GM23338 (cell line): Measurements from ENCODE around the gene KLRG1. TPM values are rescaled to one million over a fixed set of nuclear protein-coding genes. Genes with fewer than 3 reads are reported as not detected.

Experiments
- ATAC-seq: fragments of 200-7000 bp; cut with Tn5 transposase; 3 replicates; pipeline ENCODE4 v1.9.1; 2020
- DNase-seq: peaks from one replicate; pipeline ENCODE4 v3.0.0-alpha.2; 2015; ENCODE audit warnings: low spot score
- H2AFZ ChIP-seq: fragments of 200-600 bp; sonication (generic); 2 replicates; pipeline ENCODE4 v1.8.0; 2016; ENCODE audit warnings: antibody characterized with exemption, mild to moderate bottlenecking, moderate library complexity
- H3F3A ChIP-seq: fragments of 200-600 bp; sonication (generic); replicated peaks from 2 replicates; pipeline ENCODE4 v1.8.0; 2017; ENCODE audit warnings: antibody characterized with exemption, mixed run types, low read depth
- H3K27ac ChIP-seq: fragments of 200-600 bp; sonication (generic); 2 replicates; pipeline ENCODE4 v1.6.1; 2016; ENCODE audit warnings: low read depth
- H3K27me3 ChIP-seq: fragments of 200-600 bp; sonication (generic); 2 replicates; pipeline ENCODE4 v1.8.0; 2016; ENCODE audit warnings: mild to moderate bottlenecking, mixed run types, moderate library complexity; ENCODE audit not compliant: insufficient read depth
- H3K36me3 ChIP-seq: fragments of 200-600 bp; sonication (generic); 2 replicates; pipeline ENCODE4 v1.8.0; 2016; ENCODE audit warnings: mild to moderate bottlenecking; ENCODE audit not compliant: insufficient read depth
- H3K4me1 ChIP-seq: fragments of 200-600 bp; sonication (generic); 2 replicates; pipeline ENCODE4 v1.8.0; 2016; ENCODE audit warnings: mild to moderate bottlenecking, moderate library complexity; ENCODE audit not compliant: insufficient read depth
- H3K4me2 ChIP-seq: fragments of 200-600 bp; sonication (generic); 2 replicates; pipeline ENCODE4 v1.7.1; 2017; ENCODE audit warnings: mixed run types
- H3K4me3 ChIP-seq: fragments of 200-600 bp; sonication (generic); 2 replicates; pipeline ENCODE4 v1.6.1; 2016; ENCODE audit warnings: mixed run types
- H3K79me2 ChIP-seq: fragments of 200-600 bp; sonication (generic); replicated peaks from 2 replicates; pipeline ENCODE4 v1.8.0; 2017; ENCODE audit warnings: mild to moderate bottlenecking; ENCODE audit not compliant: insufficient read depth
- H3K9me2 ChIP-seq: fragments of 200-600 bp; sonication (generic); 2 replicates; pipeline ENCODE4 v1.8.0; 2017; ENCODE audit not compliant: insufficient read depth
- H4K20me1 ChIP-seq: fragments of 200-600 bp; sonication (generic); replicated peaks from 2 replicates; pipeline ENCODE4 v1.8.0; 2017; ENCODE audit warnings: mild to moderate bottlenecking; ENCODE audit not compliant: insufficient read depth
- H3K27ac Mint-ChIP-seq: 2 replicates; pipeline ENCODE4 v1.8.0; 2020; ENCODE audit warnings: inconsistent platforms, mild to moderate bottlenecking, moderate library complexity, mixed read lengths
- H3K27me3 Mint-ChIP-seq: 3 replicates; pipeline ENCODE4 v1.8.0; 2022; ENCODE audit warnings: low read depth, mild to moderate bottlenecking, moderate library complexity, mixed read lengths, inconsistent platforms; ENCODE audit not compliant: insufficient read depth, poor library complexity
- H3K36me3 Mint-ChIP-seq: 3 replicates; pipeline ENCODE4 v1.8.0; 2021; ENCODE audit warnings: low read depth, mild to moderate bottlenecking, inconsistent platforms, moderate library complexity, mixed read lengths
- H3K4me1 Mint-ChIP-seq: 3 replicates; pipeline ENCODE4 v1.8.0; 2020; ENCODE audit warnings: mild to moderate bottlenecking, inconsistent platforms, mixed read lengths
- H3K4me3 Mint-ChIP-seq: 3 replicates; pipeline ENCODE4 v1.8.0; 2021; ENCODE audit warnings: moderate library complexity, mild to moderate bottlenecking, inconsistent platforms, mixed read lengths
- H3K9me3 Mint-ChIP-seq: 3 replicates; pipeline ENCODE4 v1.8.0; 2020; ENCODE audit warnings: moderate library complexity, mild to moderate bottlenecking, inconsistent platforms, mixed read lengths
- CREB1 ChIP-seq: fragments of 250-450 bp; sonication (Bioruptor Pico); IDR thresholded peaks from 2 replicates; pipeline ENCODE4 v1.5.0; 2020; ENCODE audit warnings: low read depth, mild to moderate bottlenecking, moderate library complexity
- EZH2 ChIP-seq: fragments of 200-600 bp; sonication (generic); IDR thresholded peaks from one replicate; pipeline ENCODE4 v1.8.0; 2017; ENCODE audit warnings: antibody characterized with exemption, mild to moderate bottlenecking, low read depth; ENCODE audit not compliant: unreplicated experiment
- EZH2phosphoT487 ChIP-seq: fragments of 200-600 bp; sonication (generic); IDR thresholded peaks from one replicate; pipeline ENCODE4 v1.8.1; 2018; ENCODE audit warnings: antibody characterized with exemption; ENCODE audit not compliant: unreplicated experiment
- JUNB ChIP-seq: IDR thresholded peaks from one replicate; pipeline ENCODE4 v1.6.1; 2016; ENCODE audit warnings: antibody characterized with exemption; ENCODE audit not compliant: unreplicated experiment
- NANOG ChIP-seq: IDR thresholded peaks from 2 replicates; pipeline ENCODE4 v1.6.1; 2016; ENCODE audit warnings: antibody characterized with exemption, borderline replicate concordance
- POLR2AphosphoS5 ChIP-seq: IDR thresholded peaks from 2 replicates; pipeline ENCODE4 v1.6.1; 2016; ENCODE audit warnings: antibody characterized with exemption, low read depth
- STAT1 ChIP-seq: IDR thresholded peaks from one replicate; pipeline ENCODE4 v1.6.1; 2016; ENCODE audit warnings: antibody characterized with exemption; ENCODE audit not compliant: unreplicated experiment
- ZNF114 ChIP-seq: fragments of 250-450 bp; sonication (Bioruptor Pico); IDR thresholded peaks from 2 replicates; pipeline ENCODE4 v1.5.0; 2020; ENCODE audit warnings: mild to moderate bottlenecking, moderate library complexity
- ZNF331 ChIP-seq: fragments of 250-450 bp; sonication (Bioruptor Pico); IDR thresholded peaks from 2 replicates; pipeline ENCODE4 v1.5.0; 2020; ENCODE audit warnings: low read depth, mild to moderate bottlenecking, moderate library complexity
- polyA plus RNA-seq: library from polyadenylated mRNA; unstranded; fragments of >200 nt; fragmentation: Nextera tagmentation; extraction: Ambion mirVana; gene quantifications from 2 replicates; pipeline ENCODE4 v1.2.1, GENCODE V29; 2016
- total RNA-seq: library from RNA; depleted of rRNA; stranded (reverse); fragments of >200 nt; shearing (Covaris generic); gene quantifications from 2 replicates; pipeline ENCODE4 v1.2.3, GENCODE V29; 2014
- TF ChIP-seq, protein P1 (sequence below): fragments of 250-450 bp; sonication (Bioruptor Pico); IDR thresholded peaks from 2 replicates; pipeline ENCODE4 v1.5.0; 2020; ENCODE audit warnings: mild to moderate bottlenecking, moderate library complexity
- TF ChIP-seq, protein P2 (sequence below): IDR thresholded peaks from one replicate; pipeline ENCODE4 v1.6.1; 2018; ENCODE audit warnings: antibody characterized with exemption; ENCODE audit not compliant: unreplicated experiment
- TF ChIP-seq, protein P3 (sequence below), 2 experiments: fragments of 200-600 bp in 1 of 2; sonication (generic) in 1 of 2; conservative IDR thresholded peaks; 2 replicates each; pipeline versions ENCODE4 v1.5.1 to v1.6.1; 2016 to 2017; ENCODE audit warnings: antibody characterized with exemption in 2 of 2, low read depth in 2 of 2, mild to moderate bottlenecking in 2 of 2, moderate library complexity in 1 of 2
- TF ChIP-seq, protein P4 (sequence below): IDR thresholded peaks from 2 replicates; pipeline ENCODE4 v1.6.1; 2016; ENCODE audit warnings: antibody characterized with exemption

Gene KLRG1
- total and polyA plus RNA-seq, 2 experiments from 2014 or later, result 5.1 to 7.9 TPM

DNA sequence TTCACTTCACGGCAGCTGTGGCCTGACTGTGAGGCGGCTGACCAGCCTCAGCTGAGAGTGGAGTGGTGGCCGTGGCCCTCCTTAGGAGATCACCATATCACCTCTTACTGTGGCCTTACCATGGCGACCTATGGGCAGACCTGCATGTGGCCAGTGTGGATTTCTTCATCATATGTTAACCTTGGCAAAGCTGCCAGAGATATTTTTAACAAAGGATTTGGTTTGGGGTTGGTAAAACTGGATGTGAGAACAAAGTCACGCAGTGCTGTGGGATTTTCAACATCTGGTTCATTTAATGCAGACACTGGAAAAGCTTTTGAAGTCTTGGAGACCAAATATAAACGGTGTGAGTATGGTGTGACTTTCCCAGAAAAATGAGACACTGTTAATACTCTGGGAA is 46.9 kb downstream of the KLRG1 start:
- DNase-seq (no peak), ATAC-seq (no peak)
- H3K9me3 Mint-ChIP-seq, result peaks cover 3% of the 10 kb centered on the region; the same call in 1 of the 3 replicates

More for the DNA sequence above, 46.9 kb downstream of the KLRG1 start:
- Histone ChIP-seq H3F3A (no peaks in the 10 kb centered on the region), H3K4me2 (no peak overlapping the region), H3K79me2 (no peaks in the 10 kb centered on the region), H3K4me1 (no peaks in the 10 kb centered on the region), H3K4me3 (no peak overlapping the region), H3K36me3 (no peaks in the 10 kb centered on the region), H3K27ac (no peak overlapping the region), H3K9me2 (no peaks in the 10 kb centered on the region; the same call in 1 of the 2 replicates), H3K27me3 (no peaks in the 10 kb centered on the region), H2AFZ (no peak overlapping the region), H4K20me1 (no peaks in the 10 kb centered on the region)
- no peaks in the 10 kb centered on the region; the same call in 1 of the 3 replicates for H3K36me3 Mint-ChIP-seq
- no peak overlapping the region for H3K4me3 Mint-ChIP-seq
- TF ChIP-seq EZH2 (no peak), ZNF331 (no peak), JUNB (no peak), CREB1 (CRISPR knock-in tag) (no peak), EZH2phosphoT487 (no peak), NANOG (no peak), POLR2AphosphoS5 (no peak), STAT1 (no peak), ZNF114 (CRISPR knock-in tag) (no peak)
- TF ChIP-seq, protein P1, sequence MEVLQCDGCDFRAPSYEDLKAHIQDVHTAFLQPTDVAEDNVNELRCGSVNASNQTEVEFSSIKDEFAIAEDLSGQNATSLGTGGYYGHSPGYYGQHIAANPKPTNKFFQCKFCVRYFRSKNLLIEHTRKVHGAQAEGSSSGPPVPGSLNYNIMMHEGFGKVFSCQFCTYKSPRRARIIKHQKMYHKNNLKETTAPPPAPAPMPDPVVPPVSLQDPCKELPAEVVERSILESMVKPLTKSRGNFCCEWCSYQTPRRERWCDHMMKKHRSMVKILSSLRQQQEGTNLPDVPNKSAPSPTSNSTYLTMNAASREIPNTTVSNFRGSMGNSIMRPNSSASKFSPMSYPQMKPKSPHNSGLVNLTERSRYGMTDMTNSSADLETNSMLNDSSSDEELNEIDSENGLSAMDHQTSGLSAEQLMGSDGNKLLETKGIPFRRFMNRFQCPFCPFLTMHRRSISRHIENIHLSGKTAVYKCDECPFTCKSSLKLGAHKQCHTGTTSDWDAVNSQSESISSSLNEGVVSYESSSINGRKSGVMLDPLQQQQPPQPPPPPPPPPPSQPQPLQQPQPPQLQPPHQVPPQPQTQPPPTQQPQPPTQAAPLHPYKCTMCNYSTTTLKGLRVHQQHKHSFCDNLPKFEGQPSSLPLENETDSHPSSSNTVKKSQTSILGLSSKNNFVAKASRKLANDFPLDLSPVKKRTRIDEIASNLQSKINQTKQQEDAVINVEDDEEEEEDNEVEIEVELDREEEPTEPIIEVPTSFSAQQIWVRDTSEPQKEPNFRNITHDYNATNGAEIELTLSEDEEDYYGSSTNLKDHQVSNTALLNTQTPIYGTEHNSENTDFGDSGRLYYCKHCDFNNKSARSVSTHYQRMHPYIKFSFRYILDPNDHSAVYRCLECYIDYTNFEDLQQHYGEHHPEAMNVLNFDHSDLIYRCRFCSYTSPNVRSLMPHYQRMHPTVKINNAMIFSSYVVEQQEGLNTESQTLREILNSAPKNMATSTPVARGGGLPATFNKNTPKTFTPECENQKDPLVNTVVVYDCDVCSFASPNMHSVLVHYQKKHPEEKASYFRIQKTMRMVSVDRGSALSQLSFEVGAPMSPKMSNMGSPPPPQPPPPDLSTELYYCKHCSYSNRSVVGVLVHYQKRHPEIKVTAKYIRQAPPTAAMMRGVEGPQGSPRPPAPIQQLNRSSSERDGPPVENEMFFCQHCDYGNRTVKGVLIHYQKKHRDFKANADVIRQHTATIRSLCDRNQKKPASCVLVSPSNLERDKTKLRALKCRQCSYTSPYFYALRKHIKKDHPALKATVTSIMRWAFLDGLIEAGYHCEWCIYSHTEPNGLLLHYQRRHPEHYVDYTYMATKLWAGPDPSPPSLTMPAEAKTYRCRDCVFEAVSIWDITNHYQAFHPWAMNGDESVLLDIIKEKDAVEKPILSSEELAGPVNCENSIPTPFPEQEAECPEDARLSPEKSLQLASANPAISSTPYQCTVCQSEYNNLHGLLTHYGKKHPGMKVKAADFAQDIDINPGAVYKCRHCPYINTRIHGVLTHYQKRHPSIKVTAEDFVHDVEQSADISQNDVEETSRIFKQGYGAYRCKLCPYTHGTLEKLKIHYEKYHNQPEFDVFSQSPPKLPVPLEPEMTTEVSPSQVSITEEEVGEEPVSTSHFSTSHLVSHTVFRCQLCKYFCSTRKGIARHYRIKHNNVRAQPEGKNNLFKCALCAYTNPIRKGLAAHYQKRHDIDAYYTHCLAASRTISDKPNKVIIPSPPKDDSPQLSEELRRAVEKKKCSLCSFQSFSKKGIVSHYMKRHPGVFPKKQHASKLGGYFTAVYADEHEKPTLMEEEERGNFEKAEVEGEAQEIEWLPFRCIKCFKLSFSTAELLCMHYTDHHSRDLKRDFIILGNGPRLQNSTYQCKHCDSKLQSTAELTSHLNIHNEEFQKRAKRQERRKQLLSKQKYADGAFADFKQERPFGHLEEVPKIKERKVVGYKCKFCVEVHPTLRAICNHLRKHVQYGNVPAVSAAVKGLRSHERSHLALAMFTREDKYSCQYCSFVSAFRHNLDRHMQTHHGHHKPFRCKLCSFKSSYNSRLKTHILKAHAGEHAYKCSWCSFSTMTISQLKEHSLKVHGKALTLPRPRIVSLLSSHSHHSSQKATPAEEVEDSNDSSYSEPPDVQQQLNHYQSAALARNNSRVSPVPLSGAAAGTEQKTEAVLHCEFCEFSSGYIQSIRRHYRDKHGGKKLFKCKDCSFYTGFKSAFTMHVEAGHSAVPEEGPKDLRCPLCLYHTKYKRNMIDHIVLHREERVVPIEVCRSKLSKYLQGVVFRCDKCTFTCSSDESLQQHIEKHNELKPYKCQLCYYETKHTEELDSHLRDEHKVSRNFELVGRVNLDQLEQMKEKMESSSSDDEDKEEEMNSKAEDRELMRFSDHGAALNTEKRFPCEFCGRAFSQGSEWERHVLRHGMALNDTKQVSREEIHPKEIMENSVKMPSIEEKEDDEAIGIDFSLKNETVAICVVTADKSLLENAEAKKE, result no peak
- TF ChIP-seq, protein P2, sequence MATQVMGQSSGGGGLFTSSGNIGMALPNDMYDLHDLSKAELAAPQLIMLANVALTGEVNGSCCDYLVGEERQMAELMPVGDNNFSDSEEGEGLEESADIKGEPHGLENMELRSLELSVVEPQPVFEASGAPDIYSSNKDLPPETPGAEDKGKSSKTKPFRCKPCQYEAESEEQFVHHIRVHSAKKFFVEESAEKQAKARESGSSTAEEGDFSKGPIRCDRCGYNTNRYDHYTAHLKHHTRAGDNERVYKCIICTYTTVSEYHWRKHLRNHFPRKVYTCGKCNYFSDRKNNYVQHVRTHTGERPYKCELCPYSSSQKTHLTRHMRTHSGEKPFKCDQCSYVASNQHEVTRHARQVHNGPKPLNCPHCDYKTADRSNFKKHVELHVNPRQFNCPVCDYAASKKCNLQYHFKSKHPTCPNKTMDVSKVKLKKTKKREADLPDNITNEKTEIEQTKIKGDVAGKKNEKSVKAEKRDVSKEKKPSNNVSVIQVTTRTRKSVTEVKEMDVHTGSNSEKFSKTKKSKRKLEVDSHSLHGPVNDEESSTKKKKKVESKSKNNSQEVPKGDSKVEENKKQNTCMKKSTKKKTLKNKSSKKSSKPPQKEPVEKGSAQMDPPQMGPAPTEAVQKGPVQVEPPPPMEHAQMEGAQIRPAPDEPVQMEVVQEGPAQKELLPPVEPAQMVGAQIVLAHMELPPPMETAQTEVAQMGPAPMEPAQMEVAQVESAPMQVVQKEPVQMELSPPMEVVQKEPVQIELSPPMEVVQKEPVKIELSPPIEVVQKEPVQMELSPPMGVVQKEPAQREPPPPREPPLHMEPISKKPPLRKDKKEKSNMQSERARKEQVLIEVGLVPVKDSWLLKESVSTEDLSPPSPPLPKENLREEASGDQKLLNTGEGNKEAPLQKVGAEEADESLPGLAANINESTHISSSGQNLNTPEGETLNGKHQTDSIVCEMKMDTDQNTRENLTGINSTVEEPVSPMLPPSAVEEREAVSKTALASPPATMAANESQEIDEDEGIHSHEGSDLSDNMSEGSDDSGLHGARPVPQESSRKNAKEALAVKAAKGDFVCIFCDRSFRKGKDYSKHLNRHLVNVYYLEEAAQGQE, result no peak
- TF ChIP-seq, protein P3, sequence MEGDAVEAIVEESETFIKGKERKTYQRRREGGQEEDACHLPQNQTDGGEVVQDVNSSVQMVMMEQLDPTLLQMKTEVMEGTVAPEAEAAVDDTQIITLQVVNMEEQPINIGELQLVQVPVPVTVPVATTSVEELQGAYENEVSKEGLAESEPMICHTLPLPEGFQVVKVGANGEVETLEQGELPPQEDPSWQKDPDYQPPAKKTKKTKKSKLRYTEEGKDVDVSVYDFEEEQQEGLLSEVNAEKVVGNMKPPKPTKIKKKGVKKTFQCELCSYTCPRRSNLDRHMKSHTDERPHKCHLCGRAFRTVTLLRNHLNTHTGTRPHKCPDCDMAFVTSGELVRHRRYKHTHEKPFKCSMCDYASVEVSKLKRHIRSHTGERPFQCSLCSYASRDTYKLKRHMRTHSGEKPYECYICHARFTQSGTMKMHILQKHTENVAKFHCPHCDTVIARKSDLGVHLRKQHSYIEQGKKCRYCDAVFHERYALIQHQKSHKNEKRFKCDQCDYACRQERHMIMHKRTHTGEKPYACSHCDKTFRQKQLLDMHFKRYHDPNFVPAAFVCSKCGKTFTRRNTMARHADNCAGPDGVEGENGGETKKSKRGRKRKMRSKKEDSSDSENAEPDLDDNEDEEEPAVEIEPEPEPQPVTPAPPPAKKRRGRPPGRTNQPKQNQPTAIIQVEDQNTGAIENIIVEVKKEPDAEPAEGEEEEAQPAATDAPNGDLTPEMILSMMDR (conservative IDR thresholded peaks at IDR 0.05; ENCODE audit: low read depth in 2 of 2), result no peak
- TF ChIP-seq, protein P4, sequence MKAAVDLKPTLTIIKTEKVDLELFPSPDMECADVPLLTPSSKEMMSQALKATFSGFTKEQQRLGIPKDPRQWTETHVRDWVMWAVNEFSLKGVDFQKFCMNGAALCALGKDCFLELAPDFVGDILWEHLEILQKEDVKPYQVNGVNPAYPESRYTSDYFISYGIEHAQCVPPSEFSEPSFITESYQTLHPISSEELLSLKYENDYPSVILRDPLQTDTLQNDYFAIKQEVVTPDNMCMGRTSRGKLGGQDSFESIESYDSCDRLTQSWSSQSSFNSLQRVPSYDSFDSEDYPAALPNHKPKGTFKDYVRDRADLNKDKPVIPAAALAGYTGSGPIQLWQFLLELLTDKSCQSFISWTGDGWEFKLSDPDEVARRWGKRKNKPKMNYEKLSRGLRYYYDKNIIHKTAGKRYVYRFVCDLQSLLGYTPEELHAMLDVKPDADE, result no peak
- no peak overlapping the region for H3K27ac Mint-ChIP-seq
- H3K27me3 Mint-ChIP-seq, result peaks cover 2% of the 10 kb centered on the region
- H3K4me1 Mint-ChIP-seq, result no peaks in the 10 kb centered on the region
